Measurements from ENCODE around the gene SYT17. TPM values are rescaled to one million over a fixed set of nuclear protein-coding genes. Genes with fewer than 3 reads are reported as not detected.

The SYT17 gene
- total and polyA plus RNA-seq, 10 of the 15 experiments (the other 5 are each of a cell fraction or from before 2014, with no cell fraction given) = 3.7 to 12.3 (median 5.0) TPM

- no TSS peak for BruUV-seq (replicated peaks)
- no peak overlapping the region for H3K4me2 ChIP-seq (ENCODE audit: control insufficient read depth, insufficient read depth)
- H3K36me3 ChIP-seq (ENCODE audit: control insufficient read depth in 2 of 2, insufficient read depth in 2 of 2, low read length in 1 of 2) = no peaks in the 10 kb centered on the region
- H3K4me1 ChIP-seq (ENCODE audit: control insufficient read depth, insufficient read depth, low read length) = peaks cover 19% of the 10 kb centered on the region
- no peak overlapping the region for H2AFZ ChIP-seq (ENCODE audit: control insufficient read depth, low read depth, low read length)
- 45% methylated on average over 10 of the region's 10 CpGs for WGBS (ENCODE audit: insufficient coverage, insufficient replicate concordance, low lambda C conversion rate, missing lambda C conversion rate)
- DNase-seq (ENCODE audit: low read depth, low spot score) (no peak), ATAC-seq (no peak), FAIRE-seq (no peak)
- H3K4me3 ChIP-seq = no peak overlapping the region
- TF ChIP-seq KDM1A (IDR thresholded peaks at IDR 0.05; ENCODE audit: borderline replicate concordance) (no peak), RCOR1 (conservative IDR thresholded peaks at IDR 0.05; ENCODE audit: low read depth, low read length) (no peak), RB1 (IDR thresholded peaks at IDR 0.05; ENCODE audit: borderline replicate concordance) (no peak), POLR2A (IDR thresholded peaks at IDR 0.05; ENCODE audit: low read depth, low read length) (no peak), ASH2L (IDR thresholded peaks at IDR 0.05; ENCODE audit: borderline replicate concordance, low read depth) (no peak), SP1 (IDR thresholded peaks at IDR 0.05; ENCODE audit: low read depth, low read length) (no peak), ZNF24 (IDR thresholded peaks at IDR 0.05) (no peak), POLR2AphosphoS2 (IDR thresholded peaks at IDR 0.05; ENCODE audit: low read depth, low read length) (no peak), BCL11A (IDR thresholded peaks at IDR 0.05; ENCODE audit: low read depth, low read length) (no peak), ZNF687 (IDR thresholded peaks at IDR 0.05) (no peak), USF1 (IDR thresholded peaks at IDR 0.05; ENCODE audit: borderline replicate concordance, extremely low read length, insufficient read depth, low read depth, low read length) (no peak), ATF3 (IDR thresholded peaks at IDR 0.05; ENCODE audit: borderline replicate concordance, extremely low read depth, low read depth, low read length) (no peak), SIX5 (IDR thresholded peaks at IDR 0.05; ENCODE audit: low read depth, low read length, severe bottlenecking) (no peak), PML (IDR thresholded peaks at IDR 0.05; ENCODE audit: low read length) (no peak), PKNOX1 (IDR thresholded peaks at IDR 0.05) (no peak)
- RAD21 ChIA-PET (ENCODE audit: unreplicated experiment) = interaction anchor here (0.7 kb wide), 1 partner anchor 10 kb away, joined by 3 read pairs; no protein-coding TSS in a partner anchor
- no peaks in the 10 kb centered on the region for H3K27me3 ChIP-seq (replicated peaks in 1 of 2; ENCODE audit: control insufficient read depth in 2 of 2, insufficient read depth in 2 of 2, low read length in 1 of 2)
- H3K9me3 ChIP-seq (replicated peaks; ENCODE audit: control insufficient read depth, insufficient read depth, low read length) = no peaks in the 10 kb centered on the region; the same call in 2 of the 3 replicates
- H3K79me2 ChIP-seq (ENCODE audit: control insufficient read depth, insufficient read depth, low read length) = no peaks in the 10 kb centered on the region
- SMC1A ChIA-PET (ENCODE audit: uncharacterized antibody, unreplicated experiment) = interaction anchor here (1.2 to 1.5 kb wide), 3 partner anchors 9 to 76 kb away, joined by 3 to 6 read pairs (median 4); no protein-coding TSS in a partner anchor
- POLR2A ChIA-PET = no interaction called here
- H3K9ac ChIP-seq (ENCODE audit: control insufficient read depth, insufficient read depth, low read length) = no peak overlapping the region
- no peak overlapping the region for H3K27ac ChIP-seq (ENCODE audit: control insufficient read depth, insufficient read depth)
- no peaks in the 10 kb centered on the region for H4K20me1 ChIP-seq (ENCODE audit: control insufficient read depth, insufficient read depth)
- in situ Hi-C loops (cut with MboI) (no loop called here), intact Hi-C loops (cut with micrococcal nuclease; ENCODE audit: unreplicated experiment) (no loop called here)
- CTCF ChIA-PET = interaction anchor here (1.6 kb wide), 1 partner anchor 9 kb away, joined by 4 read pairs; no protein-coding TSS in a partner anchor
These were observed 31.4 kb upstream of the SYT17 start for GRCh38 chr16:19136549-19137196.

Measured in GM12878 (cell line).